ENCODE measurements around the gene HTRA3. TPM values are rescaled to one million over a fixed set of nuclear protein-coding genes. Genes with fewer than 3 reads are reported as not detected.

Gene HTRA3
- total and polyA plus RNA-seq, 2 experiments from 2014 or later = 1.3 to 3.6 TPM

DNA sequence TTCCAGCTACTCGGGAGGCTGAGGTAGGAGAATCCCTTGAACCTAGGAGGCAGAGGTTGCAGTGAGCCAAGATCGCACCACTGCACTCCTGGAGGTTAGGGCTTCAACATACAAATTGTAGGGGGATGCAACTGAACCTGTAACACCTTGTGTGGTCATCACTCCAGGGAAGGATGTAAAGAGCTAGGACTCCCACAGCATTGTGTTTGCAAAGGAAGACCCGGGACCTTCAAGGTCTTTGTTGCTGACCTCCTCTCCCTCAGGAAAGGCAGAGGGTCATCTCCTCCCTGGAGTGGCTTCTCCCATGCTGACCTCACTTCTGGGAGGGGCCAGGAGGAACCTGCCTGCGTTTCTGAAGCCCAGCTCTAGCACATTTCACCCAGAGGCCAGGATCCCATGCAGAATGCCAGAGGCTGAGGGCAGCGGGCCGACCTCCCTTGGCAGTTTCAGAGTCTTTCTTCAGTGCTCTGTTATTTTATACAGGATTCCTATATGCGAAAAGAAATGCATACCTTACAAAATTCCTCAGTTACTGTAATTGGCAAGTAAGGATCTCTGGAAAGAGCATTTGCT is 80.2 kb downstream of the HTRA3 start:
- no peaks in the 10 kb centered on the region for H3F3A ChIP-seq (replicated peaks; ENCODE audit: low read depth)
- Mint-ChIP-seq H3K4me3 (no peak overlapping the region), H3K36me3 (ENCODE audit: low read depth) (peaks cover 2% of the 10 kb centered on the region; the same call in 1 of the 3 replicates), H3K27me3 (ENCODE audit: insufficient read depth, low read depth, poor library complexity) (peaks cover 22% of the 10 kb centered on the region), H3K27ac (no peak overlapping the region), H3K4me1 (peaks cover 24% of the 10 kb centered on the region), H3K9me3 (0 out of 3 replicates have a peak, but pooled peaks cover 2% of the 10 kb centered on the region)
- H3K27me3 ChIP-seq (ENCODE audit: insufficient read depth) = no peaks in the 10 kb centered on the region
- H3K79me2 ChIP-seq (replicated peaks; ENCODE audit: insufficient read depth) = no peaks in the 10 kb centered on the region
- H3K4me1 ChIP-seq (ENCODE audit: insufficient read depth) = no peaks in the 10 kb centered on the region; the same call in 1 of the 2 replicates
- ATAC-seq (no peak), DNase-seq (ENCODE audit: low spot score) (no peak)
- H3K36me3 ChIP-seq (ENCODE audit: insufficient read depth) = no peaks in the 10 kb centered on the region
- TF ChIP-seq CREB1 (CRISPR knock-in tag; IDR thresholded peaks at IDR 0.05; ENCODE audit: low read depth) = no peak
- no peak for TF ChIP-seq ZNF331 (CRISPR knock-in tag; IDR thresholded peaks at IDR 0.05; ENCODE audit: low read depth)
- no peak for TF ChIP-seq STAT1 (IDR thresholded peaks at IDR 0.05; ENCODE audit: unreplicated experiment)
- TF ChIP-seq, protein P1, sequence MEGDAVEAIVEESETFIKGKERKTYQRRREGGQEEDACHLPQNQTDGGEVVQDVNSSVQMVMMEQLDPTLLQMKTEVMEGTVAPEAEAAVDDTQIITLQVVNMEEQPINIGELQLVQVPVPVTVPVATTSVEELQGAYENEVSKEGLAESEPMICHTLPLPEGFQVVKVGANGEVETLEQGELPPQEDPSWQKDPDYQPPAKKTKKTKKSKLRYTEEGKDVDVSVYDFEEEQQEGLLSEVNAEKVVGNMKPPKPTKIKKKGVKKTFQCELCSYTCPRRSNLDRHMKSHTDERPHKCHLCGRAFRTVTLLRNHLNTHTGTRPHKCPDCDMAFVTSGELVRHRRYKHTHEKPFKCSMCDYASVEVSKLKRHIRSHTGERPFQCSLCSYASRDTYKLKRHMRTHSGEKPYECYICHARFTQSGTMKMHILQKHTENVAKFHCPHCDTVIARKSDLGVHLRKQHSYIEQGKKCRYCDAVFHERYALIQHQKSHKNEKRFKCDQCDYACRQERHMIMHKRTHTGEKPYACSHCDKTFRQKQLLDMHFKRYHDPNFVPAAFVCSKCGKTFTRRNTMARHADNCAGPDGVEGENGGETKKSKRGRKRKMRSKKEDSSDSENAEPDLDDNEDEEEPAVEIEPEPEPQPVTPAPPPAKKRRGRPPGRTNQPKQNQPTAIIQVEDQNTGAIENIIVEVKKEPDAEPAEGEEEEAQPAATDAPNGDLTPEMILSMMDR (conservative IDR thresholded peaks at IDR 0.05; ENCODE audit: low read depth in 2 of 2) = no peak
- no peak for TF ChIP-seq NANOG (IDR thresholded peaks at IDR 0.05; ENCODE audit: borderline replicate concordance)
- no peak for TF ChIP-seq ZNF114 (CRISPR knock-in tag; IDR thresholded peaks at IDR 0.05)
- no peak for TF ChIP-seq REST (IDR thresholded peaks at IDR 0.05; ENCODE audit: unreplicated experiment)
- no peak for TF ChIP-seq JUNB (IDR thresholded peaks at IDR 0.05; ENCODE audit: unreplicated experiment)
- TF ChIP-seq EZH2 (IDR thresholded peaks at IDR 0.05; ENCODE audit: low read depth, unreplicated experiment) = no peak
- TF ChIP-seq, protein P2, sequence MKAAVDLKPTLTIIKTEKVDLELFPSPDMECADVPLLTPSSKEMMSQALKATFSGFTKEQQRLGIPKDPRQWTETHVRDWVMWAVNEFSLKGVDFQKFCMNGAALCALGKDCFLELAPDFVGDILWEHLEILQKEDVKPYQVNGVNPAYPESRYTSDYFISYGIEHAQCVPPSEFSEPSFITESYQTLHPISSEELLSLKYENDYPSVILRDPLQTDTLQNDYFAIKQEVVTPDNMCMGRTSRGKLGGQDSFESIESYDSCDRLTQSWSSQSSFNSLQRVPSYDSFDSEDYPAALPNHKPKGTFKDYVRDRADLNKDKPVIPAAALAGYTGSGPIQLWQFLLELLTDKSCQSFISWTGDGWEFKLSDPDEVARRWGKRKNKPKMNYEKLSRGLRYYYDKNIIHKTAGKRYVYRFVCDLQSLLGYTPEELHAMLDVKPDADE (IDR thresholded peaks at IDR 0.05) = no peak
- no peak for TF ChIP-seq EZH2phosphoT487 (IDR thresholded peaks at IDR 0.05; ENCODE audit: unreplicated experiment)
- H3K4me2 ChIP-seq = no peak overlapping the region
- peaks cover 4% of the 10 kb centered on the region; the same call in 1 of the 2 replicates for H3K9me2 ChIP-seq (ENCODE audit: insufficient read depth)
- H4K20me1 ChIP-seq (replicated peaks; ENCODE audit: insufficient read depth) = no peaks in the 10 kb centered on the region
- H2AFZ ChIP-seq = no peak overlapping the region
- no peak overlapping the region for H3K27ac ChIP-seq (ENCODE audit: low read depth)
- H3K4me3 ChIP-seq = no peak overlapping the region
